Activated naive CD8-positive, alpha-beta T cell treated with anti-CD3 and anti-CD28 coated beads, Interleukin-2, amount 50 U/mL, for 24 hours (primary cell): ENCODE results near the gene CSGALNACT2.
A peak's percentile ranks its signal among the peaks of the same experiment; 100 is the strongest.

Source experiments
- ATAC-seq: fragments of 150-1000 bp; cut with Tn5 transposase; one replicate; pipeline ENCODE4 v1.10.0; 2021
- DNase-seq: peaks from one replicate; pipeline ENCODE4 v3.0.0; 2021
- H3K27ac Mint-ChIP-seq: one replicate; pipeline ENCODE4 v1.8.0; 2021; ENCODE audit warnings: mild to moderate bottlenecking, mixed read lengths
- H3K27me3 Mint-ChIP-seq: one replicate; pipeline ENCODE4 v1.8.0; 2021; ENCODE audit warnings: mixed read lengths
- H3K36me3 Mint-ChIP-seq: one replicate; pipeline ENCODE4 v1.8.0; 2021; ENCODE audit warnings: low read depth, mixed read lengths
- H3K4me1 Mint-ChIP-seq: one replicate; pipeline ENCODE4 v1.8.0; 2021; ENCODE audit warnings: mixed read lengths
- H3K4me3 Mint-ChIP-seq: one replicate; pipeline ENCODE4 v1.8.0; 2021; ENCODE audit warnings: mild to moderate bottlenecking, moderate library complexity, mixed read lengths
- H3K9me3 Mint-ChIP-seq: one replicate; pipeline ENCODE4 v1.8.0; 2021; ENCODE audit warnings: mixed read lengths

CSGALNACT2 gene

DNA sequence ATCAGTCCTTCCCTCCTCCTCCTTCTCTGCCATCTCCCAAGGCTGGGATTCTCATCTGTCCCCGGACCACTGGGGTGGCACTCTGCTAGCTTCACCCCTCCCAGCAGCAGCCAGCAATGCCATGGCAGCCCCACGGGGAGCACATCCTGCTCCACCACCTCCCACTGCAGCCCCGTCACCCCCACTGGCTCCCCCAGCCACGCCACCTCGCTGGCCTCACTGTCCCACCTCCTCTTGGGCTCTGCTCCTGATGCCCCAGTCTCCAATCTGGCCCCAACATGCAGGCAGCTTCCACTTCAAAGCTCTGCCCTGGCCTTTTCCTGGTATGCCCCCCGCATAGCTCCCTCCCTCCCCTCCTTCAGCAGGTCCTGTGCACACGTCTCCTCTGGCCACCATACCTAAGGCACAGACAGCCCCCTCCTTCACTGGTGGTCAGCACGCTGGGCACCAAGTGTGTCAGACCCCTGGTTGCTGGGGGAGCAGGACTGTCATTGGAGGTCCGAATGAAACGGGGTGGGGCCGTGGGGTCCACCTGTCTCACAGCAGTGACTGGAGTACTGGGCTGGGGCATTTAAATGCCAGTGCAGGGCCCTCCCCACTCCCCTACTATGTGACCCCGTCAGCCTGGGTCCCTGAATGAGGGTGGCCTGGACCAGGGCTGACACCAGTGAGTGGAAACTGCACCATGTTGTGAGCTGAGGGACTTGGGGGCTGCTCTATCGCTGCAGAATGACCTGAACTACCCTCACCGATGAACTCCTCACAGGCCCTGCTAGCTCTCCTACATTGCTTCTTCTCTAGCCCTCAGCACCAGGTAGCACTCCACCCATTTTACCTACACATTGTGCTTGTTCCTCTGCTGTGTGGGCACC lies 89.9 kb downstream of the CSGALNACT2 start:
- H3K36me3 Mint-ChIP-seq = no peaks in the 10 kb centered on the region
- no peaks in the 10 kb centered on the region for H3K9me3 Mint-ChIP-seq
- peaks cover 57% of the 10 kb centered on the region for H3K4me1 Mint-ChIP-seq
- DNase-seq (no peak), ATAC-seq (no peak)
- H3K27ac Mint-ChIP-seq = no peak overlapping the region
- peak overlapping the region; percentile 70 for H3K4me3 Mint-ChIP-seq
- peaks cover 25% of the 10 kb centered on the region for H3K27me3 Mint-ChIP-seq

GRCh38 chr10:43228783-43229207 lies 90.5 kb downstream of the CSGALNACT2 start:
- Mint-ChIP-seq H3K4me1 (peaks cover 57% of the 10 kb centered on the region), H3K4me3 (peak overlapping the region; percentile 70), H3K36me3 (no peaks in the 10 kb centered on the region), H3K27me3 (peaks cover 25% of the 10 kb centered on the region), H3K27ac (peak overlapping the region; percentile 25), H3K9me3 (no peaks in the 10 kb centered on the region)
- DNase-seq (no peak), ATAC-seq (peak; percentile 3)

DNA sequence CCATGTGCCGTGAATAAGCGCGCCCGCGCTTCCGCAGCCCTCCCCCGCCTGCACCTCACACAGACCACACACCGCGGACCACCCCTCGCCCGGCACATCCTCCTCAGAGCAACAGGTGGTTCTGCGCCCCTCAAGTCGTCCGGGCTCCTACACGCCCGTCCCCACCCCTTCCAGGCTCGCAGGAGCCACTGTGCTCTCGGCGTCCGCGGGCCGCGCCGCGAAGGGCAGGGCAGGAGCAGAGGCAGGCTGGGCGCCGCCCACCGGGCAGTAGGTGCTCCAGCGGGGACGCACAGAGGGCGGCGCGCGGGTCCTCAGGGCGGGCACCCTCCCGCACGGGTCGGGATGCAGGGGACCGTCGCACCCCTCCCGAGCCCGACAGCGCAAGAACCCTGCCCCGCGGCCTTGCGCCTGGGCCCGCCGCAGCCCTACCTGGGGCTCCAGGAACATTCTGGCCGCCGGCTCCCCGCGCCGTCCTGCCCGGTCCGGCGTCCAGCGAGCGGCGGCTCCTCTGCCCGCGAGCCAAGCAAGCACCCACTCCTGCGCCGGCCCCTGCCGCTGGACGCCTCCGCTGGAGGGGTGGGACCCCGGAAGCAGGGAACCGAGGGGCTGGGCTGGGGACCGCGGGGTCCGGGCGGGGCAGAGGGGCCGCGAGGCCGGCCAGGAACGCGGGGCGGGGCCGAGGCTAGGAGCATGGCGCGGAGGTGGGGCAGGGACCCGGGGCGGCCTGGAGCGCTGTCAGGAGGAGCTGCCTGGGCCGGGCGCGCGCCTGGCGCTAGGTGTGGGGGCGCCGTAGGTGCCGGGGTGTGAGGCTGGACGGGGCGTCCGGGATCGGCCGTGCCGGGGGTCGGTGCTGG lies 91.2 kb downstream of the CSGALNACT2 start:
- peaks cover 56% of the 10 kb centered on the region for H3K4me1 Mint-ChIP-seq
- H3K36me3 Mint-ChIP-seq = no peaks in the 10 kb centered on the region
- ATAC-seq (peak; percentile 20), DNase-seq (peak; percentile 39)
- no peaks in the 10 kb centered on the region for H3K9me3 Mint-ChIP-seq
- peaks cover 25% of the 10 kb centered on the region for H3K27me3 Mint-ChIP-seq
- peak overlapping the region; percentile 25 for H3K27ac Mint-ChIP-seq
- peak overlapping the region; percentile 70 for H3K4me3 Mint-ChIP-seq

DNA sequence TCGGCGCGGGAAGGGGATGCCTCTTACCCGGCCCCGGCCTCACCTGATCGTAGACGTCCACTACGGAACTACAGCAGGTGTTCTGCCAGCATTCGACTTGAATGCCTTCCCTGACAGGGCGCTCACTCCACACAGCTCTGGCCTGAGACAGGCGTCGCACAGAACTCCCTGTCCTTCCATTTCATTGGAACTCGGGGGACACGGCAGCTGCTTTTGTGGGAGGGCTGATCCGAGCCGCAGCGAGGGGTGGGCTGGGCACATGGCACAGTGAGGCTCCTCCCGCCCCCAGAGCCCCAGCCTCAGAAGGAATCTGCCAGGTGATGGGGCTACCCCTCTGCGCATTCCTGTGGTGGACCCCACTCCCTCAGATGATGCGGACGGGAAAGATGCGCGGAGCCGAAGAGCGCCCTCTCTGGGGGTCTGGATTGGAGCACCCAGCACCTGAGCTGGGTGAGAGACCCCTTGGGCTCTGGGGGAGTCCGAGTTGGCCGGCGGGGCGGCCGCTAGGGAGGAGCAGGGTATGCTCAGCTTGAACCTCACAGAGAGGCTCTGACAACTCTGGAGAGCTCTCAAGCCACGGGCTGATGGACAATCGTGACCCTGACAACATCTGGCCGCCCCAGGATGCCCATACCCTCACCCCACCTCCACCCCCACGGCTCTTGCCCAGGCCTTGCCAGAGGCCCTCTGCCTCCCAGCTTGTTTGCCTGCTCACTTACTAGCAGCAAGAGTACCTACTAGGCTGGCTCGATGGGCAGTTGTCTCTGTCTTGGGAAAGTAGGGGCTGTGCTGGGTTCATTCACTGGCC lies 92.1 kb downstream of the CSGALNACT2 start:
- no peaks in the 10 kb centered on the region for H3K36me3 Mint-ChIP-seq
- no peaks in the 10 kb centered on the region for H3K9me3 Mint-ChIP-seq
- no peak overlapping the region for H3K27ac Mint-ChIP-seq
- peaks cover 23% of the 10 kb centered on the region for H3K27me3 Mint-ChIP-seq
- peaks cover 51% of the 10 kb centered on the region for H3K4me1 Mint-ChIP-seq
- ATAC-seq (no peak), DNase-seq (no peak)
- H3K4me3 Mint-ChIP-seq = peak overlapping the region; percentile 21

DNA sequence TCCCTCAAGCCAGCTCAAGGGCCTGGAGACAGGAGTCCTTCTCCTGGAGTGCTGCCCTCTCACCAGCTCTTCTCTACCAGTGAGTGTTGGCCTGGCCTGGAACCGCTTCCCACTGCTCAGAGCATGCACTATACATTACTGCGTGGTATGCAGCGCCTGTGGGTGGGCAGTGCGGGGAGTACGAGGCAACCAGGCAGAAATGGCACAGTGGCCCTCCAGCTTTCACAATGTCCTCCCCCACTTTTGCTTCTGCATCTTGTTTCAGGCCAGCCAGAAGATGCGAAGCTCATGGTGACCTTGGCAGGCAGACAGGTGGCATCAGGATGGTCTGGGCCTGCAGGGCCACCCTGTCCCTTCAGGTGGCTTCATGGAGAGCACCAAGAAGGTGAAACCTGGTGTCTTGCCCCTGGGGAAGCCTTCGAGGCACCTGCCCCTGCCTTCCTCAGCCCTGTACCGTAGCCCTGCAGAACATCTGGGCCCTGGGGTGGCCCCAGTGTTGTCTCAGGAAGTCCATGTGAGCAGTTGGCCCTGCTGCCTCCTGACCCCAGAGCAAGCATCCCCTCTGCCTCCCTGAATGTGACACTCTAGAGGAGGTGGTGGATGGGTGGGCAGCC lies 92.8 kb downstream of the CSGALNACT2 start:
- DNase-seq = no peak
- H3K27me3 Mint-ChIP-seq = peaks cover 23% of the 10 kb centered on the region
- H3K27ac Mint-ChIP-seq = no peak overlapping the region
- peak overlapping the region; percentile 21 for H3K4me3 Mint-ChIP-seq
- no peak for ATAC-seq
- no peaks in the 10 kb centered on the region for H3K9me3 Mint-ChIP-seq
- H3K4me1 Mint-ChIP-seq = peaks cover 43% of the 10 kb centered on the region
- no peaks in the 10 kb centered on the region for H3K36me3 Mint-ChIP-seq

- DNase-seq (no peak), ATAC-seq (peak; percentile 30)
- Mint-ChIP-seq H3K9me3 (no peaks in the 10 kb centered on the region), H3K27me3 (peaks cover 21% of the 10 kb centered on the region), H3K4me1 (peaks cover 38% of the 10 kb centered on the region), H3K27ac (no peak overlapping the region), H3K4me3 (no peak overlapping the region), H3K36me3 (no peaks in the 10 kb centered on the region)
These were observed 93.4 kb downstream of the CSGALNACT2 start for GRCh38 chr10:43231523-43232078.

DNA sequence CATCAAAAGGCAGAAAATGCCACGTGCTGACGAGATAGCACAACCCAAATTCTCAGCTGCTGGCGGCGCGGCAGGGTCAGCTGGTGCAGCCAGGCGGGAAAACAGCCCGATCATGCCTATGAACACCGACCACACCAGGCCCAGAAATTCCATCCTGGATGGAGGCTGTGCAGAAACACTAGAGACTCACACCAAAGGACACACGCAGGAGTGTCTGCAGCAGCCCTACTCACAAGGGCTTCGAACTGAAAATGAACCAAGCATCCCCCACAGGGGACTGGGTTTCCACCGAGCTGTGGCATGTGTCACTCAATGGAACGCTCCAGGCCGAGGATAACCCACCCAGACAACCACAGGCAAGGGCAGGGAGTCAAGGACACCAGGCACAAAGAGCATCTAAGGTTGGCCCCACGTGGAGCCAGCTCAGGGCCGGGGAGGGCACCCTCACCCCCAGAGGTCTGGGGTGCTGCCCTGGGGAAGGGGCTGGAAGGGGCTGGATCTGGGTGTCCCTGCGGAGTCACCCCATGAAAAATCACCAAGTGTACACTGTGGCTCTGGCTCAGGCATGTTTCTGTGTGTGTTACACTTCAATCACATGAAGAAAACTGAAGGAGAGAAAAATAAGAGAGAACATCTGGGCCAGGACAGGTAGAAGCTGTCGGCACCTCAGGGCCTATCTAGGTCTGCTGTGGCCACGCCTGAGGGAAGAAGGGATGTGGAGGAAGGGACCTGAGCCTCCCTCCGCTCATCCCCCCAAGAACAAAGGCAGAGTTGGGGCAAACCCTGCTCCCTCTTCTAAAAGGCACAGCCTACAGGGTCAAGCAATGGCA lies 95.6 kb downstream of the CSGALNACT2 start:
- Mint-ChIP-seq H3K4me3 (no peak overlapping the region), H3K4me1 (peaks cover 19% of the 10 kb centered on the region), H3K27ac (no peak overlapping the region), H3K9me3 (no peaks in the 10 kb centered on the region), H3K27me3 (peaks cover 5% of the 10 kb centered on the region), H3K36me3 (no peaks in the 10 kb centered on the region)
- no peak for DNase-seq
- no peak for ATAC-seq

GRCh38 chr10:43234471-43235041 lies 96.3 kb downstream of the CSGALNACT2 start:
- peaks cover 3% of the 10 kb centered on the region for H3K9me3 Mint-ChIP-seq
- peaks cover 2% of the 10 kb centered on the region for H3K27me3 Mint-ChIP-seq
- peaks cover 16% of the 10 kb centered on the region for H3K4me1 Mint-ChIP-seq
- peaks cover 3% of the 10 kb centered on the region for H3K36me3 Mint-ChIP-seq
- no peak overlapping the region for H3K27ac Mint-ChIP-seq
- DNase-seq = no peak
- H3K4me3 Mint-ChIP-seq = no peak overlapping the region
- ATAC-seq = no peak
